H9 (cell line): ENCODE results near the gene ITLN1. TPM values are rescaled to one million over a fixed set of nuclear protein-coding genes. Genes with fewer than 3 reads are reported as not detected.

ENCODE experiments used
- DNase-seq: peaks from one replicate; pipeline ENCODE4 v3.0.0-alpha.2; 2017
- H2AFZ ChIP-seq: one replicate; pipeline ENCODE4 v1.6.1; 2013; ENCODE audit warnings: mild to moderate bottlenecking, low read length, control low read depth, moderate library complexity
- H2AK5ac ChIP-seq: 2 replicates; pipeline ENCODE4 v1.6.1; 2013; ENCODE audit warnings: low read length, control low read depth, mixed read lengths; ENCODE audit not compliant: insufficient read length
- H2BK120ac ChIP-seq: one replicate; pipeline ENCODE4 v1.6.1; 2013; ENCODE audit warnings: low read depth, mild to moderate bottlenecking, low read length, control low read depth, inconsistent platforms; ENCODE audit not compliant: poor library complexity, severe bottlenecking
- H2BK12ac ChIP-seq: 2 replicates; pipeline ENCODE4 v1.6.1; 2013; ENCODE audit warnings: low read length, control low read depth, mixed read lengths, low read depth; ENCODE audit not compliant: insufficient read length
- H2BK15ac ChIP-seq: 2 replicates; pipeline ENCODE4 v1.6.1; 2013; ENCODE audit warnings: low read depth, low read length, control low read depth
- H2BK20ac ChIP-seq: one replicate; pipeline ENCODE4 v1.6.1; 2013; ENCODE audit warnings: low read depth, mild to moderate bottlenecking, low read length, control low read depth, inconsistent platforms; ENCODE audit not compliant: poor library complexity, severe bottlenecking
- H2BK5ac ChIP-seq: 2 replicates; pipeline ENCODE4 v1.6.1; 2013; ENCODE audit warnings: low read length, control low read depth, mixed read lengths; ENCODE audit not compliant: insufficient read length
- H3K14ac ChIP-seq: 2 replicates; pipeline ENCODE4 v1.6.1; 2013; ENCODE audit warnings: low read length, control low read depth; ENCODE audit not compliant: insufficient read depth
- H3K18ac ChIP-seq: 2 replicates; pipeline ENCODE4 v1.6.1; 2013; ENCODE audit warnings: low read depth, mild to moderate bottlenecking, mixed read lengths, low read length, control low read depth; ENCODE audit not compliant: insufficient read length
- H3K23ac ChIP-seq: 2 replicates; pipeline ENCODE4 v1.6.1; 2013; ENCODE audit warnings: low read length, control low read depth, mixed read lengths, low read depth; ENCODE audit not compliant: insufficient read length
- H3K23me2 ChIP-seq: 2 replicates; pipeline ENCODE4 v1.6.1; 2013; ENCODE audit warnings: low read depth, mild to moderate bottlenecking, mixed read lengths, low read length, control low read depth; ENCODE audit not compliant: insufficient read length, poor library complexity, severe bottlenecking
- H3K27ac ChIP-seq: 2 replicates; pipeline ENCODE4 v1.5.1; 2013; ENCODE audit warnings: low read length, control low read depth, mixed read lengths, low read depth; ENCODE audit not compliant: insufficient read length
- H3K27me3 ChIP-seq: 2 replicates; pipeline ENCODE4 v1.6.1; 2013; ENCODE audit warnings: low read length, control low read depth, inconsistent platforms; ENCODE audit not compliant: insufficient read depth
- H3K4ac ChIP-seq: 2 replicates; pipeline ENCODE4 v1.6.1; 2013; ENCODE audit warnings: low read depth, mild to moderate bottlenecking, control low read depth, inconsistent platforms, low read length, moderate library complexity
- H3K4me1 ChIP-seq: 2 replicates; pipeline ENCODE4 v1.6.1; 2013; ENCODE audit warnings: low read length, control low read depth, inconsistent platforms; ENCODE audit not compliant: insufficient read depth
- H3K4me2 ChIP-seq: 2 replicates; pipeline ENCODE4 v1.6.1; 2013; ENCODE audit warnings: low read length, control low read depth, mixed read lengths; ENCODE audit not compliant: insufficient read length, insufficient read depth
- H3K56ac ChIP-seq: 2 replicates; pipeline ENCODE4 v1.6.1; 2013; ENCODE audit warnings: low read depth, mild to moderate bottlenecking, mixed read lengths, low read length, control low read depth; ENCODE audit not compliant: insufficient read length
- H3K79me1 ChIP-seq: 2 replicates; pipeline ENCODE4 v1.6.1; 2013; ENCODE audit warnings: low read depth, mild to moderate bottlenecking, moderate library complexity, low read length, control low read depth, inconsistent platforms; ENCODE audit not compliant: insufficient read depth, poor library complexity, severe bottlenecking
- H3K79me2 ChIP-seq: 2 replicates; pipeline ENCODE4 v1.6.1; 2013; ENCODE audit warnings: low read length, control low read depth, inconsistent platforms; ENCODE audit not compliant: insufficient read depth
- H3K9ac ChIP-seq: 2 replicates; pipeline ENCODE4 v1.6.1; 2013; ENCODE audit warnings: low read length, control low read depth, mixed read lengths; ENCODE audit not compliant: insufficient read length; ENCODE audit errors: extremely low read depth
- H3K9me3 ChIP-seq: one replicate; pipeline ENCODE4 v1.6.1; 2013; ENCODE audit warnings: low read depth, low read length, inconsistent platforms; ENCODE audit not compliant: control insufficient read depth
- H3T11ph ChIP-seq: one replicate; pipeline ENCODE4 v1.6.1; 2013; ENCODE audit warnings: mild to moderate bottlenecking, low read length, control low read depth, inconsistent platforms
- H4K20me1 ChIP-seq: one replicate; pipeline ENCODE4 v1.6.1; 2013; ENCODE audit not compliant: control insufficient read depth, insufficient read length, insufficient read depth
- H4K5ac ChIP-seq: 2 replicates; pipeline ENCODE4 v1.6.1; 2013; ENCODE audit warnings: low read depth, mild to moderate bottlenecking, mixed read lengths, low read length, control low read depth; ENCODE audit not compliant: insufficient read length
- H4K8ac ChIP-seq: replicated peaks from 2 replicates; pipeline ENCODE4 v1.6.1; 2013; ENCODE audit warnings: low read length, control low read depth, mixed read lengths, low read depth; ENCODE audit not compliant: insufficient read length
- H4K91ac ChIP-seq: 2 replicates; pipeline ENCODE4 v1.6.1; 2013; ENCODE audit warnings: low read depth, mild to moderate bottlenecking, moderate library complexity, mixed read lengths, low read length, control low read depth; ENCODE audit not compliant: insufficient read length
- H3K27ac Mint-ChIP-seq, 3 experiments: 2 replicates in 2 of 3; 3 replicates in 1 of 3; pipeline ENCODE4 v1.8.0; 2020 to 2021; ENCODE audit warnings: mixed read lengths in 3 of 3, mild to moderate bottlenecking in 1 of 3, moderate library complexity in 1 of 3
- H3K27me3 Mint-ChIP-seq: 2 replicates; pipeline ENCODE4 v1.8.0; 2021; ENCODE audit warnings: low read depth, mild to moderate bottlenecking, moderate library complexity, mixed read lengths
- H3K36me3 Mint-ChIP-seq, 3 experiments: 2 replicates in 2 of 3; 3 replicates in 1 of 3; pipeline ENCODE4 v1.8.0; 2020 to 2021; ENCODE audit warnings: low read depth in 3 of 3, mixed read lengths in 3 of 3; ENCODE audit not compliant: insufficient read depth in 1 of 3
- H3K4me1 Mint-ChIP-seq, 2 experiments: 2 replicates each; pipeline ENCODE4 v1.8.0; 2020; ENCODE audit warnings: mixed read lengths in 2 of 2
- H3K4me3 Mint-ChIP-seq, 2 experiments: 2 replicates in 1 of 2; 3 replicates in 1 of 2; pipeline ENCODE4 v1.8.0; 2020 to 2021; ENCODE audit warnings: mild to moderate bottlenecking in 2 of 2, mixed read lengths in 2 of 2, moderate library complexity in 1 of 2
- H3K9me3 Mint-ChIP-seq, 2 experiments: 2 replicates in 1 of 2; 3 replicates in 1 of 2; pipeline ENCODE4 v1.8.0; 2020; ENCODE audit warnings: mild to moderate bottlenecking in 2 of 2, mixed read lengths in 2 of 2, moderate library complexity in 1 of 2
- total RNA-seq: library from RNA; stranded (reverse); gene quantifications from 2 replicates; pipeline ENCODE4 v1.2.1, GENCODE V29; 2021
- TF ChIP-seq, protein P1 (sequence below): fragments of 200-600 bp; sonication (generic); conservative IDR thresholded peaks from 3 replicates; pipeline ENCODE4 v1.8.0; 2021; ENCODE audit warnings: antibody characterized with exemption, mild to moderate bottlenecking

Gene ITLN1
- total RNA-seq, 1 experiment from 2014 or later, result not detected

DNA sequence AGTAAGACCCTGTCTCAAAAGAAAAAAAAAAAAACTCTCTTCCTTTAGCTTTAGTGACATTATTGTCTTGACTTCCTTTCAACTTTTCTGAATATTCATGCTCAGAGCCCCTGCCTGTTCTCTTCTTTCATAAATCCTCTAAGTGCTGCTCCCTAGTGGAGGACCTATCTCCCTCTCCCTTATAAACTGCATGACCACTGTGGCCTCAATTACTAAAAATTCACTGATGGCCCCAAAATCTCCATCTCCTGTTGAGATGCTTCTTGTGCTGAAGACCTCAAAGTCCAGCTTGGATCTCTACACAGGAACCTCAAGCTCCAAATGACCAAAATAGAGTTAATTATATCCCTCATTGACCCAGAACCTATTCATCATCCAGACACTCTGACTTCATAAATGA is 7.8 kb downstream of the ITLN1 start:
- no peaks in the 10 kb centered on the region for H3K4me1 ChIP-seq
- H2AFZ ChIP-seq, result no peak overlapping the region
- H3T11ph ChIP-seq, result no peak overlapping the region
- peaks cover 4 to 6% of the 10 kb centered on the region in 2 experiments for H3K4me1 Mint-ChIP-seq
- no peak overlapping the region for H2BK20ac ChIP-seq
- no peaks in the 10 kb centered on the region for H3K79me1 ChIP-seq
- H3K23me2 ChIP-seq, result no peaks in the 10 kb centered on the region
- H3K9me3 Mint-ChIP-seq, result 0 out of 5 replicates have a peak, but pooled peaks cover 0 to 2% of the 10 kb centered on the region in 2 experiments
- H2BK12ac ChIP-seq, result no peak overlapping the region
- no peak overlapping the region for H3K14ac ChIP-seq
- no peak overlapping the region for H3K4me2 ChIP-seq
- no peak overlapping the region for H3K23ac ChIP-seq
- H3K27ac ChIP-seq, result no peak overlapping the region
- H2BK15ac ChIP-seq, result no peak overlapping the region
- TF ChIP-seq, protein P1, sequence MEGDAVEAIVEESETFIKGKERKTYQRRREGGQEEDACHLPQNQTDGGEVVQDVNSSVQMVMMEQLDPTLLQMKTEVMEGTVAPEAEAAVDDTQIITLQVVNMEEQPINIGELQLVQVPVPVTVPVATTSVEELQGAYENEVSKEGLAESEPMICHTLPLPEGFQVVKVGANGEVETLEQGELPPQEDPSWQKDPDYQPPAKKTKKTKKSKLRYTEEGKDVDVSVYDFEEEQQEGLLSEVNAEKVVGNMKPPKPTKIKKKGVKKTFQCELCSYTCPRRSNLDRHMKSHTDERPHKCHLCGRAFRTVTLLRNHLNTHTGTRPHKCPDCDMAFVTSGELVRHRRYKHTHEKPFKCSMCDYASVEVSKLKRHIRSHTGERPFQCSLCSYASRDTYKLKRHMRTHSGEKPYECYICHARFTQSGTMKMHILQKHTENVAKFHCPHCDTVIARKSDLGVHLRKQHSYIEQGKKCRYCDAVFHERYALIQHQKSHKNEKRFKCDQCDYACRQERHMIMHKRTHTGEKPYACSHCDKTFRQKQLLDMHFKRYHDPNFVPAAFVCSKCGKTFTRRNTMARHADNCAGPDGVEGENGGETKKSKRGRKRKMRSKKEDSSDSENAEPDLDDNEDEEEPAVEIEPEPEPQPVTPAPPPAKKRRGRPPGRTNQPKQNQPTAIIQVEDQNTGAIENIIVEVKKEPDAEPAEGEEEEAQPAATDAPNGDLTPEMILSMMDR, result peak; percentile 60
- no peak overlapping the region for H3K9ac ChIP-seq
- no peaks in the 10 kb centered on the region for H3K27me3 ChIP-seq
- H4K91ac ChIP-seq, result no peak overlapping the region
- H3K27me3 Mint-ChIP-seq, result no peaks in the 10 kb centered on the region; the same call in none of the 2 replicates
- no peak for DNase-seq
- no peak overlapping the region for H3K27ac Mint-ChIP-seq
- H3K36me3 Mint-ChIP-seq, result no peaks in the 10 kb centered on the region
- H3K4ac ChIP-seq, result no peak overlapping the region
- H2AK5ac ChIP-seq, result no peak overlapping the region
- H2BK120ac ChIP-seq, result no peak overlapping the region
- H4K8ac ChIP-seq, result no peak overlapping the region
- no peak overlapping the region for H3K18ac ChIP-seq
- H4K20me1 ChIP-seq, result no peaks in the 10 kb centered on the region
- no peak overlapping the region for H3K56ac ChIP-seq
- H3K9me3 ChIP-seq, result no peaks in the 10 kb centered on the region
- no peak overlapping the region for H3K4me3 Mint-ChIP-seq
- no peak overlapping the region for H2BK5ac ChIP-seq
- no peaks in the 10 kb centered on the region for H3K79me2 ChIP-seq
- H4K5ac ChIP-seq, result no peak overlapping the region
